ENCODE measurements around the gene SS18L1.

DNA sequence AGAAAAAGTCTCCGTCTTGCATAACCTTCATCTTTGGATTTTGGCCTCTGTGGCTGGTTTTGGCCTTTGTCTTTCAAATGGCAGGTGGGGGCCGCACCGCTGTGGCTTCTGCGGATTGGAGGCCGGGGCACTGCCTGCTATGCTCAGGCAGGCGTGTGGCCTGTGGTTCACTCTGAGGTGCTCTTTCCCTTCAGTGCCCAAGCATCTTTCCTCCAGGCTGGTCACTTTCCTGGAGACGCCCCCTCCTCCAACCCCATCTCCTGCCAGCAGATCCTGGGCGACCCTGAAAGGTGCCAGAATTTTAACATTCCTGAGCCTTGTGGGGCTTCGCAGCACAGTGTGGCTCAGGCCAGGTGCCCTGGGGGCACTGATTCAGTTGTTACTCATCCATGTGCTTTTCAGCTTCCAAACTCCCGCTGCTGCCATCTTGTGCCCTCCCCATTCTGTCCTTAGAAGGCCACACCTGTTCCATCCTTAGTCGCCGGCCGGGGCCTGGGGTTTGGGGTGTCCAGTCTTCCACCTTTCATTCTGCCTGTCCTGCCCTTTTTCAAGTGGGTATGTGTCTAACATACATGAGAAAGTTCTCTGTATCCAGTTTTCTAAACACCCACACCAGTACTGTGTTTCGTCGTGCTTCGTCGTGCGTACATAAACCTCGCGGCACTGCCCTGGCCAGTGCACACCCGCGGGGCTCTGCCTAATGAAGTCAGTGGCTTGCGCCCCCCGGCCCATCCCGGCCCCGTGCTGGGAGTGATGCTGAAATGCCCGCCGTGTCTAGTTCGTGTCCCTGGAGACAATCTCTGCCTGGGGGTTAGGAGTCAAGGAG, 12.1 kb downstream of the SS18L1 start:
- no peak for TF ChIP-seq POLR2AphosphoS5 (IDR thresholded peaks at IDR 0.05; ENCODE audit: borderline replicate concordance, low read depth, low read length)
- TF ChIP-seq EZH2 (IDR thresholded peaks at IDR 0.05) = no peak
- TF ChIP-seq FOXP2 (optimal IDR thresholded peaks at IDR 0.05; ENCODE audit: control extremely low read depth, extremely low read length, insufficient read depth) = no peak

All from SK-N-MC (cell line).